ENCODE measurements around the gene PLEKHF1. TPM values are rescaled to one million over a fixed set of nuclear protein-coding genes. Genes with fewer than 3 reads are reported as not detected.

Gene PLEKHF1
- total RNA-seq, 2 experiments from 2014 or later: 53.1 to 53.9 TPM

DNA sequence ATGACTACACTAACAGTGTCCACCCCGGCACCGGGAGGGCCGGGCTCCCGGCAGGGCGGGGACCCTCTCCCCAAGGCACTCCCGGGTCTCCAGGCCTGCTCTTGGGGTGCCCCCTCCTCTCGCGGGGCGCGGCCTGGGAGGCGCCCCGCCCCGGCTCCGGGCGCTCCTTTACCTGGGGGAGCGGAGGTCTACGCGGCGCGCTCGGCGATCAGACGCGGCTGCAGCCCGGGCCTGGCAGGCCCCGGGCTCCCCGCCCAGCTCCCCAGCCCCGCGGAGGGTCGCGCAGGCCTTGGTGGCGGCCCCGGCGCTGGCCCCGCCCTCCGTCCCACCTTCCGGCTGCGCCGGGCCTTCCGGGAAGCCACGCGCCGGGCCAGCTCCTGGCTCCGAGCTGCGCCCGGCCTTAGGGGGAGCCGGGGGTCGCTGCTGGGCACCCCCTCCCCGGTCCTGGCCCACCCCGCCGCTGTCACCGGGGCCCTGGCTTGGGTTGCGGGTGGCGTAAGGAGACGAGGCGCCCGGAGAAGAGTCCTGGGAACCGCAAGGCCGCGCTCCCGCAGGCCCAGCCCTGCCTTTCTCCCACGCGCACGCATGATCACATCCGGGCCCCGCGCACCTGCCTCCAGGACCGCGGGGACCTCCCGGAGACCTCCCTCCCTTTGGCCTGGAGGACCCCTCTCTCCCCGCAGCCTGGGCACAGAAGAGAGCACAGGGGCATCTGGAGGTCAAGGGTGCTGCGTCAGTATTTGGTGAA, 49.9 kb downstream of the PLEKHF1 start, which contains the start of gene C19orf12:
TSS of gene C19orf12 (minus strand) at position 309 of the 748 bp plus-strand sequence. CDS start 6,848 bp downstream, outside the sequence.
- H3K27me3 Mint-ChIP-seq: no peaks in the 10 kb centered on the region
- H3K4me1 Mint-ChIP-seq: peaks cover 50% of the 10 kb centered on the region
- peak within 1 kb of the TSS; percentile 84 for H3K4me3 Mint-ChIP-seq
- ChIA-PET CTCF (interaction anchor here (0.6 to 7.7 kb wide), 15 partner anchors 8 to 227 kb away, joined by 3 to 178 read pairs (median 9); partner anchors contain the start of genes PLEKHF1, POP4 and URI1), POLR2A (interaction anchor here (0.6 to 6.3 kb wide), 26 partner anchors 9 to 1922 kb away, joined by 3 to 143 read pairs (median 6); partner anchors contain the start of genes PLEKHF1, POP4 and VSTM2B)
- H3K36me3 Mint-ChIP-seq (ENCODE audit: low read depth): peaks cover 26% of the 10 kb centered on the region
- peak; percentile 75 for DNase-seq
- no peaks in the 10 kb centered on the region for H3K9me3 Mint-ChIP-seq
- H3K27ac Mint-ChIP-seq: peak within 1 kb of the TSS; percentile 93

DNA sequence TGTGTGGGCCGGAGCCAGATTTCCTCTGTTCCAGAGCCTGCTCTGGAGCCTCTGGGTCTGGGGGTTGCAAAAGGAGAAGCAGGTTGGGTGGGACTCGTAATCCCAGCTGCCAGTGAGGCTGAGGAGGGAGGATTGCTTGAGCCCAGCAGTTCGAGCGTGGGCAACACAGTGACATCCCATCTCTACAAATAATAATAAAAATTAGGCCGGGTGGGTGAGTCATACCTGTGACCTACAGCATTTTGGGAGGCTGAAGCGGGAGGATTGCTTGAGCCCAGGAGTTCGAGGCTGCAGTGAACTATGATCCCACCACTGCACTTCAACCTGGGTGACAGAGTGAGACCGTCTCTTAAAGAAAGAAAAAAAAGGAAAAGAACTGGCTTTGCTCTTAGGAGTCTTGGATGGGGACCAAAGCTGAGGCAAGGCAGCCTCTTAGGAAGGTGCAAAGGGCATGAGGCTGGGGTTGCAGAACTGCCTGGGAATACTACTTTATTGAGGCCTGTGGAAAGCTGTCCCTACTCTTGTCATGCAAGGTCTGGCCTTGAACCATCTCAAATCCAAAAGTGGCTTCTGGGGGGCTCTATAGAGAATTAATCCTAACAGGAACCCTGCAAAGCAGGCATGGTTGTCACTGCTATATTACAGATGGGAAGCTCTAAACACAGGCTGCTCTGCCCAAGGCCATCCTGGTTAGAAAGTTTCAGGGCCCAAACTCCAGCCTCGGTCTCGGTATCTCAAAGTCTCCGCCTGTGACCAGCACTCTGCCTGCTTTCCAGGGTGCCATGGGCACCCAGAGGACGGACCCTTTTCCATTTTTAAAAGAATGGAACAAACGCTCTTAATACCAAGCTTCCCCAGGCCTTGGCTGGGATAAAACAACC, 50.7 kb downstream of the PLEKHF1 start:
- DNase-seq: no peak

DNA sequence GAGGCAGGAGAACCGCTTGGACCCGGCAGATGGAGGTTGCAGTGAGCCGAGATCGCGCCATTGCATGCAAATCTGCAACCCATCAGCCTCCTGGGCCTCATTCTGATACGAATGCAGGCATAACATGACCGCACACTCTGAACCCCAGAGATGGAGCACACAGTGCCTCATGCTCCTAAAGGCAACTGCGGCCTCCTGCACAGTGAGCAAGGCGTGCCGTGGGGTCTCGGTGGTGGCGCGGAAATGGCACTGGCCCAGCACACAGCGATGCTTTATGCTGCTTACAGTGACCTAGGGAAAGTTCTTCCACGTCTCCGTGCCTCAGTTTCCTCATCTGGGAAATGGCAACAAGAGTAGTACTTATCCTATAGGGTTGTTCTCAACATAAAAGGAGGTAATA, 51.8 kb downstream of the PLEKHF1 start:
- ChIA-PET POLR2A (interaction anchor here (0.9 to 6.3 kb wide), 13 partner anchors 12 to 126 kb away, joined by 3 to 143 read pairs (median 44); partner anchors contain the start of genes PLEKHF1 and POP4), CTCF (interaction anchor here (0.9 to 7.7 kb wide), 26 partner anchors 9 to 512 kb away, joined by 3 to 178 read pairs (median 6); partner anchors contain the start of genes PLEKHF1 and POP4)
- Mint-ChIP-seq H3K27ac (no peak overlapping the region), H3K9me3 (no peaks in the 10 kb centered on the region), H3K4me3 (no peak overlapping the region), H3K36me3 (ENCODE audit: low read depth) (peaks cover 19% of the 10 kb centered on the region), H3K4me1 (peaks cover 34% of the 10 kb centered on the region), H3K27me3 (peaks cover 12% of the 10 kb centered on the region)
- DNase-seq: no peak

More for the DNA sequence above, 50.7 kb downstream of the PLEKHF1 start:
- peaks cover 24% of the 10 kb centered on the region for H3K36me3 Mint-ChIP-seq (ENCODE audit: low read depth)
- no peaks in the 10 kb centered on the region for H3K9me3 Mint-ChIP-seq
- H3K27ac Mint-ChIP-seq: peak overlapping the region; percentile 93
- H3K4me1 Mint-ChIP-seq: peaks cover 43% of the 10 kb centered on the region
- peak overlapping the region; percentile 83 for H3K4me3 Mint-ChIP-seq
- POLR2A ChIA-PET: interaction anchor here (0.5 to 6.3 kb wide), 29 partner anchors 9 to 1923 kb away, joined by 3 to 143 read pairs (median 4); partner anchors contain the start of genes PLEKHF1 and POP4
- CTCF ChIA-PET: interaction anchor here (0.6 to 7.7 kb wide), 39 partner anchors 9 to 513 kb away, joined by 3 to 178 read pairs (median 5); partner anchors contain the start of genes PLEKHF1, POP4 and URI1
- H3K27me3 Mint-ChIP-seq: peaks cover 2% of the 10 kb centered on the region

DNA sequence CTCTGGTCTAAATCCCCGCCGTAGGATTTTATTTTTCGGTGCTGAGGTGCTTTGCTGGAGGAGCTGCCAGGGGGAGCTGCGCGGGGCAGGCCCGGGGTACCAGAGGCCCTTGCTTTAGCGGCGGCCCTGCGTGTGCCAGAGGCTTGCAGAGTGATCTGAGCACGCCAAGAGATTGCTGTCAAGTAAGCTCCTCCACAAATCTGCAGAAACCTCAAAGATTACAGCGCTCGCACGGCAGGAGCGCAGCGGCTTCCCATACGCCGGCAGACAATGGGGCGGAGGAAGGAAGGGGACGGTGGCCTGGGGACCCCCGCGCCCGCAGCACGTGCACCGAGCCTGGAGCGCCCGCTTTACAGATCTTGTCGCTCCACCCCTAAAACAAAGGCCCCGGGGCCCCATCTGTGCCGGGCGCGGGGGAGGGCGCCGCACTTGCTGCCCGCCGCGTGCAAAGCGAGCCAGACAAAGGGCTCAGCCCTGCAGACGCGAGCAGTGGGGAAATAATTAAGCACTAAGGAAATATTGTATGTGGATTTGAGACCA, 58.9 kb downstream of the PLEKHF1 start:
- ChIA-PET POLR2A (interaction anchor here (2.0 to 4.4 kb wide), 2 partner anchors 8 to 10 kb away, joined by 6 to 24 read pairs; partner anchors contain the start of gene C19orf12), CTCF (interaction anchor here (0.6 kb wide), 1 partner anchor 36 kb away, joined by 3 read pairs; no protein-coding TSS in a partner anchor)
- Mint-ChIP-seq H3K27ac (no peak overlapping the region), H3K36me3 (ENCODE audit: low read depth) (no peaks in the 10 kb centered on the region), H3K4me1 (peaks cover 6% of the 10 kb centered on the region), H3K4me3 (no peak overlapping the region), H3K27me3 (peaks cover 44% of the 10 kb centered on the region), H3K9me3 (no peaks in the 10 kb centered on the region)
- no peak for DNase-seq

DNA sequence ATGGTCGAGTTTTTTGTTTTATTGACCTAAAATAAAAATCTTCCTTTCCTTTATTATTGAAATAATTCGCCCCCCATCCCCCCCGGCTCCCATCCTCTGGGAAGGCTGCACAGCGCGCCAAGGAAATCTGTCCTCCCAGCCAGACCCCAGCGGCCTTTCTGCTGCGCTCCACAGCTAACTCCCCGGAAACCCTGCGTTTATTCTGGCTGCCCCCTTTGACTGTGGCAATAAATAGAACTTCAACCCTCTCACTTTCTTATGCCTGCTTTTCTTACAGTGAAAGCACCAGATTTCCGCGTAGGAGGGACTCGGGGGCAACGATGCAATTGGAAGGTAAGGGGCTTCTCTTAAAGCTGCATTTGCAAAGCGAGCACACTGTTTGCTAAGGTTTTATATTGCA, 59.5 kb downstream of the PLEKHF1 start:
- H3K9me3 Mint-ChIP-seq: no peaks in the 10 kb centered on the region

More for the DNA sequence above, 59.5 kb downstream of the PLEKHF1 start:
- H3K36me3 Mint-ChIP-seq (ENCODE audit: low read depth): no peaks in the 10 kb centered on the region
- H3K27me3 Mint-ChIP-seq: peaks cover 49% of the 10 kb centered on the region
- no peak overlapping the region for H3K4me3 Mint-ChIP-seq
- CTCF ChIA-PET: interaction anchor here (1.9 to 2.0 kb wide), 2 partner anchors 8 to 30 kb away, joined by 6 to 10 read pairs; no protein-coding TSS in a partner anchor
- DNase-seq: no peak
- peaks cover 6% of the 10 kb centered on the region for H3K4me1 Mint-ChIP-seq
- POLR2A ChIA-PET: interaction anchor here (2.0 to 4.4 kb wide), 2 partner anchors 8 to 11 kb away, joined by 6 to 24 read pairs; partner anchors contain the start of gene C19orf12
- H3K27ac Mint-ChIP-seq: no peak overlapping the region

Other genes starting within 250 kb of the PLEKHF1 start
- gene VSTM2B, start 139.5 kb upstream of the PLEKHF1 start, total RNA-seq: not detected
- gene POP4, start 59.2 kb upstream of the PLEKHF1 start, total RNA-seq: 10 to 100 TPM; 86.8 to 94.4 TPM
- gene C19orf12, start 49.8 kb downstream of the PLEKHF1 start, total RNA-seq: 10 to 100 TPM; 39.2 to 40.7 TPM
- 10 to 100 TPM; 24.8 to 26.3 TPM for gene CCNE1, start 146.5 kb downstream of the PLEKHF1 start, total RNA-seq

All from activated CD4-positive, alpha-beta memory T cell treated with anti-CD3 and anti-CD28 coated beads, Interleukin-2, amount 10 ng/mL, durations not matched to agents 7 days and 5 days (primary cell).